ENCODE data around the gene NABP2. TPM values are rescaled to one million over a fixed set of nuclear protein-coding genes. Genes with fewer than 3 reads are reported as not detected.
A peak's percentile ranks its signal among the peaks of the same experiment; 100 is the strongest.

The NABP2 gene
- polyA plus RNA-seq, 3 donors = 2.7 to 10.1 (median 3.2) TPM

DNA sequence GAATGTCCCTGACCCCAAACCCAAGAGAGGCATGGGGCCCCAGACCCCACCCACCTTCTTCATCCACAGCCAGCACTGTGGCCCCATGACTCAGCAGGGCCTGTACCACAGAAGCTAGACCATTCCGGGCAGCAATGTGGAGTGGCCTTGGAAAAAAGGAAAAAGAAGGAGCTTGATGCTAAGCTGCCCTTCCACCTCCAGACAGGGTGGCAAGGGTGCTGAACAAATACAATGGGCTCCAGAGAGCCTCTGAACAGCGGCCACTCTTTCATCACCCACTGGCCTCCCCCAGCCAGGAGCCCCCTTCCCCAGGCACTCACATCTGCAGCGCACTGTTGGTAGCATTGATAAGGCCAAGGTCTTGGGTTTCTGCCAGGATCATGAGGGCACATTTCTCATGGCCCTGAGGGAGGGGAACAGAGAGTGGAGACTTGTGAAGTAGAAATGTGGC is 19.6 kb downstream of the NABP2 start:
- H3K4me3 ChIP-seq (replicated peaks in 1 of 3; ENCODE audit: low read depth in 2 of 3, low read length in 3 of 3) = no peak overlapping the region
- WGBS (ENCODE audit: insufficient coverage) = 88% methylated on average over 1 of the region's 3 CpGs
- no peaks in the 10 kb centered on the region for H4K20me1 ChIP-seq (ENCODE audit: insufficient read depth, low read length)
- intact Hi-C loops (cut with micrococcal nuclease) = no loop called here
- no peak overlapping the region for H2AFZ ChIP-seq (ENCODE audit: insufficient read depth, low read depth, low read length, poor library complexity, severe bottlenecking)
- no peak overlapping the region for H3K4me2 ChIP-seq (replicated peaks; ENCODE audit: extremely low read depth, low read length, poor library complexity, severe bottlenecking)
- peak overlapping the region in 1 of 2 donors; percentile 8 for H3K27ac ChIP-seq (ENCODE audit: low read depth in 1 of 2, low read length in 2 of 2)
- no peaks in the 10 kb centered on the region for H3K27me3 ChIP-seq (ENCODE audit: control insufficient read depth in 2 of 2, insufficient read depth in 2 of 2, low read length in 2 of 2)
- TF ChIP-seq CTCF (IDR thresholded peaks at IDR 0.05) = no peak
- peak overlapping the region in 3 of 7 donors; percentile 16 to 49 (median 42) for H3K27ac Mint-ChIP-seq
- H3K4me1 ChIP-seq (ENCODE audit: control insufficient read depth in 1 of 2, insufficient read depth in 2 of 2, low read length in 2 of 2) = no peaks in the 10 kb centered on the region
- H3K4me1 Mint-ChIP-seq = no peaks in the 10 kb centered on the region
- H3K4me3 Mint-ChIP-seq = no peak overlapping the region
- H3K9me3 ChIP-seq (replicated peaks in 1 of 2; ENCODE audit: control insufficient read depth in 1 of 2, insufficient read depth in 1 of 2, low read length in 2 of 2) = no peaks in the 10 kb centered on the region
- H3K27me3 Mint-ChIP-seq (ENCODE audit: low read depth in 3 of 3) = peaks cover 0 to 2% (median 0%) of the 10 kb centered on the region in 3 donors
- peaks cover 82 to 96% of the 10 kb centered on the region in 2 donors for H3K36me3 Mint-ChIP-seq
- H3K36me3 ChIP-seq (replicated peaks in 1 of 2; ENCODE audit: control insufficient read depth in 1 of 2, insufficient read depth in 2 of 2, low read length in 2 of 2) = peaks cover 75 to 95% of the 10 kb centered on the region in 2 donors
- H3K9me3 Mint-ChIP-seq = no peaks in the 10 kb centered on the region
- DNase-seq = no peak
- H3K79me2 ChIP-seq (ENCODE audit: insufficient read depth, low read length) = no peaks in the 10 kb centered on the region
- H3K9ac ChIP-seq (ENCODE audit: insufficient read depth, low read length, poor library complexity, severe bottlenecking) = no peak overlapping the region

- no peak for TF ChIP-seq CTCF (IDR thresholded peaks at IDR 0.05)
- Histone ChIP-seq H3K9me3 (replicated peaks in 1 of 2; ENCODE audit: control insufficient read depth in 1 of 2, insufficient read depth in 1 of 2, low read length in 2 of 2) (no peaks in the 10 kb centered on the region), H3K4me3 (replicated peaks in 1 of 3; ENCODE audit: low read depth in 2 of 3, low read length in 3 of 3) (no peak overlapping the region), H2AFZ (ENCODE audit: insufficient read depth, low read depth, low read length, poor library complexity, severe bottlenecking) (no peak overlapping the region), H3K9ac (ENCODE audit: insufficient read depth, low read length, poor library complexity, severe bottlenecking) (no peak overlapping the region), H3K27ac (ENCODE audit: low read depth in 1 of 2, low read length in 2 of 2) (no peak overlapping the region), H3K4me1 (ENCODE audit: control insufficient read depth in 1 of 2, insufficient read depth in 2 of 2, low read length in 2 of 2) (no peaks in the 10 kb centered on the region), H3K4me2 (replicated peaks; ENCODE audit: extremely low read depth, low read length, poor library complexity, severe bottlenecking) (no peak overlapping the region), H3K79me2 (ENCODE audit: insufficient read depth, low read length) (no peaks in the 10 kb centered on the region), H4K20me1 (ENCODE audit: insufficient read depth, low read length) (no peaks in the 10 kb centered on the region), H3K36me3 (replicated peaks in 1 of 2; ENCODE audit: control insufficient read depth in 1 of 2, insufficient read depth in 2 of 2, low read length in 2 of 2) (peaks cover 82 to 95% of the 10 kb centered on the region in 2 donors), H3K27me3 (ENCODE audit: control insufficient read depth in 2 of 2, insufficient read depth in 2 of 2, low read length in 2 of 2) (no peaks in the 10 kb centered on the region)
- Mint-ChIP-seq H3K36me3 (peaks cover 85 to 97% of the 10 kb centered on the region in 2 donors), H3K9me3 (no peaks in the 10 kb centered on the region), H3K4me3 (no peak overlapping the region), H3K4me1 (no peaks in the 10 kb centered on the region), H3K27me3 (ENCODE audit: low read depth in 3 of 3) (peaks cover 0 to 2% (median 0%) of the 10 kb centered on the region in 3 donors), H3K27ac (no peak overlapping the region)
- WGBS (ENCODE audit: insufficient coverage) = 99% methylated on average over 13 of the region's 14 CpGs
- DNase-seq = no peak
- intact Hi-C loops (cut with micrococcal nuclease) = no loop called here
Measured at GRCh38 chr12:56244494-56244893, 20.4 kb downstream of the NABP2 start.

Measured in CD14-positive monocyte (primary cell).